Measurements from ENCODE around the gene IVD. TPM values are rescaled to one million over a fixed set of nuclear protein-coding genes. Genes with fewer than 3 reads are reported as not detected.
"Not testable (repeated sequence)": the region's sequence is repeated elsewhere in the genome, so short reads cannot be mapped to it uniquely, and the experiment has no call there.

The IVD gene
- total RNA-seq, 1 experiment from 2014 or later, result 51.8 TPM

- no peaks in the 10 kb centered on the region for H3K36me3 ChIP-seq (ENCODE audit: insufficient read depth, low read length, poor library complexity, severe bottlenecking)
- ChIA-PET CTCF (no interaction called here), POLR2A (ENCODE audit: low non-redundant PET) (no interaction called here)
- H3K27me3 ChIP-seq (replicated peaks; ENCODE audit: insufficient read depth, low read depth, low read length, poor library complexity), result no peaks in the 10 kb centered on the region
- peaks cover 12% of the 10 kb centered on the region for H3K4me1 ChIP-seq (ENCODE audit: insufficient read depth, low read length, poor library complexity, severe bottlenecking)
- H3K9me3 ChIP-seq (ENCODE audit: low read depth, low read length, poor library complexity, severe bottlenecking), result no peaks in the 10 kb centered on the region
- no TSS peak for BruUV-seq (replicated peaks)
- no peak overlapping the region for H3K4me3 ChIP-seq (ENCODE audit: low read depth, low read length, poor library complexity, severe bottlenecking)
- H3K27ac ChIP-seq (ENCODE audit: low read depth, low read length, poor library complexity, severe bottlenecking), result no peak overlapping the region
- DNase-seq (ENCODE audit: low spot score), result no peak
- TF ChIP-seq EZH2 (IDR thresholded peaks at IDR 0.05; ENCODE audit: borderline replicate concordance, low read depth, low read length, poor library complexity, severe bottlenecking) (no peak), CTCF (conservative IDR thresholded peaks at IDR 0.05; ENCODE audit: low read depth, low read length) (no peak)
- intact Hi-C loops (cut with micrococcal nuclease; ENCODE audit: unreplicated experiment), result no loop called here
Observed at GRCh38 chr15:40451527-40452158, 46.0 kb downstream of the IVD start.

GRCh38 chr15:40452296-40453090 lies 46.9 kb downstream of the IVD start:
- ChIA-PET POLR2A (ENCODE audit: low non-redundant PET) (no interaction called here), CTCF (no interaction called here)
- Histone ChIP-seq H3K4me3 (ENCODE audit: low read depth, low read length, poor library complexity, severe bottlenecking) (no peak overlapping the region), H3K36me3 (ENCODE audit: insufficient read depth, low read length, poor library complexity, severe bottlenecking) (no peaks in the 10 kb centered on the region), H3K4me1 (ENCODE audit: insufficient read depth, low read length, poor library complexity, severe bottlenecking) (peaks cover 12% of the 10 kb centered on the region), H3K27ac (ENCODE audit: low read depth, low read length, poor library complexity, severe bottlenecking) (no peak overlapping the region), H3K9me3 (ENCODE audit: low read depth, low read length, poor library complexity, severe bottlenecking) (no peaks in the 10 kb centered on the region), H3K27me3 (replicated peaks; ENCODE audit: insufficient read depth, low read depth, low read length, poor library complexity) (no peaks in the 10 kb centered on the region)
- BruUV-seq (replicated peaks), result no TSS peak
- intact Hi-C loops (cut with micrococcal nuclease; ENCODE audit: unreplicated experiment), result no loop called here
- DNase-seq (ENCODE audit: low spot score), result no peak
- no peak for TF ChIP-seq CTCF (conservative IDR thresholded peaks at IDR 0.05; ENCODE audit: low read depth, low read length)
- no peak for TF ChIP-seq EZH2 (IDR thresholded peaks at IDR 0.05; ENCODE audit: borderline replicate concordance, low read depth, low read length, poor library complexity, severe bottlenecking)

GRCh38 chr15:40453941-40454340 lies 48.3 kb downstream of the IVD start:
- peaks cover 12% of the 10 kb centered on the region for H3K4me1 ChIP-seq (ENCODE audit: insufficient read depth, low read length, poor library complexity, severe bottlenecking)
- H3K27me3 ChIP-seq (replicated peaks; ENCODE audit: insufficient read depth, low read depth, low read length, poor library complexity); H3K36me3 ChIP-seq (ENCODE audit: insufficient read depth, low read length, poor library complexity, severe bottlenecking); H3K9me3 ChIP-seq (ENCODE audit: low read depth, low read length, poor library complexity, severe bottlenecking); DNase-seq (ENCODE audit: low spot score); POLR2A ChIA-PET (ENCODE audit: low non-redundant PET); intact Hi-C loops (cut with micrococcal nuclease; ENCODE audit: unreplicated experiment); H3K27ac ChIP-seq (ENCODE audit: low read depth, low read length, poor library complexity, severe bottlenecking); H3K4me3 ChIP-seq (ENCODE audit: low read depth, low read length, poor library complexity, severe bottlenecking); CTCF ChIA-PET; BruUV-seq (replicated peaks): not testable (repeated sequence)
